GM19438 (cell line): ENCODE results near the gene PDK2.
"Not testable (repeated sequence)": the region's sequence is repeated elsewhere in the genome, so short reads cannot be mapped to it uniquely, and the experiment has no call there.

ENCODE experiments used
- ATAC-seq: cut with Tn5 transposase; IDR thresholded peaks from one replicate; pipeline ENCODE4 v1.9.1; 2021; ENCODE audit warnings: low read depth; ENCODE audit not compliant: unreplicated experiment

PDK2 gene

DNA sequence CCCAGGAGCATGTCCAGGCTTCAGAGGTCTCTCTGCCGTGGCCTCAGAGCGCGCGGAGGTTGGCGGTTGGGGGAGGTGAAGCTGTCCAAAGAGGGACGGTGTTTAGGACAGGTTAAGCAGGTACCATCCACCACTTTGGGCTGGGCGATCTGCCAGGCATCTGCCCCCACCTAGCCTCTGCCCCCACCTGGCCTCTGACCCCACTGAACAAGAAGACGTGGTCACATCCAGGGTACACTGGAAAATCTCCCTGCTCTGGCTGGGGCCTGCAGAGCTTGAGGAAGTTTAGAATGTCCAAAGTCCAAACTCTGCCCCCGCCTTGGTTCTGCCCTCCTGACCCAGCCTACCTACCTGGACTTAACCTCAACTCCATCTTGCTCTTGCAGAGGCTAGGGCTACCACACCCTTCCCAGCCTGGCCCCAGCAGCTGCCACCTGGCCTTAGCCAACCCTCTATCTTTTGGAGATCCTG is 37.6 kb upstream of the PDK2 start:
- ATAC-seq = no peak

- no peak for ATAC-seq
Measured at GRCh38 chr17:50058296-50058953, 36.7 kb upstream of the PDK2 start.

DNA sequence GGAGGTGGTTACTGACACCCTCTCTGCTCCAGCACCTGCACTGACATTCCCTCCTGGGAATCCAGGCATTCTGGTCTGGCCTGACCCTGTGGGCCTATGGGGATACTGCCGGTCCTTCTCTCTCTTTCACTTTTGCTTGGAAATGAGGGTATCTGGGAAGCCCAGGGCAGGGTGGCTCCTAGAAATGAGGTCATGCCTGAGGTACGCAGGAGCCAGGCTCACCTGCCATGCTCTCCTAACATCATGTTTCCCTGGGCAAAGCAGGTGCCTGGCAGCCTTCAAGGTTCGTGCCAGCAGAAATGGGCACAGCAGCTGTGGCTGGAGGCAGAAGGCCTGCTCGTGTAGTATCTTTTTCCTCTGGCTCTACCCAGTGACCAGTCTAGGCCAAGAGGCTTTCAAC is 35.9 kb upstream of the PDK2 start:
- no peak for ATAC-seq

- ATAC-seq = no peak
Measured at GRCh38 chr17:50059759-50060273, 35.3 kb upstream of the PDK2 start.

GRCh38 chr17:50060951-50061712 is 34.0 kb upstream of the PDK2 start:
- no peak for ATAC-seq

- ATAC-seq = not testable (repeated sequence)
Measured at GRCh38 chr17:50061713-50062045, 33.5 kb upstream of the PDK2 start.

GRCh38 chr17:50062293-50063243 is 32.6 kb upstream of the PDK2 start:
- ATAC-seq = no peak

- no peak for ATAC-seq
Measured at GRCh38 chr17:50063561-50064252, 31.4 kb upstream of the PDK2 start.

DNA sequence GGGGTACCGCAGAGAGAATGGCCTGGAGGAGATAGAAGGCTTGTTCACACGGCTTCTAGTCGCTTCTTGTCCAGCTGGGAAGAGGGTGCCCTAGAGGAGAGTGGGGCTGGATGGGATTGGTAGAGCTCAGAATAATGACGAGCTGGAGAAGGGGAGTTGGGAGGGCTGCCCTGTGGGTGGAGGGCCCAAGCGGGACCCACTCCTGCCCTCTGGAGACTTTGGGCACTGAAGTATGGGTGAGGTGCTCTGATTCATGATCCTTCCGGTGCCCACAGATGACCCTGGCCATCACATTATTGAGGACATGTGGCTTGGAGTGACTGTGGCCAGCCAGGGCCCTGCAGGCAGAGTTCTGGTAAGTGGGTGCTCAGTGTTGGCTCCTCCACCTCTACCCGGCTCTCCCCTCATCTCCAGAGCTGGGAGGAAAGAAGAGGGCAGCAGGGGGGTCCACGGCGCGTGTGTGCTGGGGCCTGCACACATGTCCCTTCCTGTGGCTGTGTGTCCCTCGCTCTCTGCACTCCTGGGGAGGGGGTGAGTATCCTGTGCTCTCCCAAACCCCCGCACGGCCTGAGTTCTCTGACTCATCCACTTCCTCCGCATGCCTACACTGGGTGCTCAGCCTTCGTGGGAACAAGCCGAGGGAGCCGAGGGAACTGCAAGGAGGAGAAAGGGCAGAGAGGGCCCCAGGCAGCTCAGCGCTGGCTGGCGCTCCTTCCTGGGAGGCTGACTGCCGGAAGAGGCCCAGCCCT is 30.7 kb upstream of the PDK2 start:
- no peak for ATAC-seq

- ATAC-seq = no peak
Measured at GRCh38 chr17:50065056-50065455, 30.1 kb upstream of the PDK2 start.

DNA sequence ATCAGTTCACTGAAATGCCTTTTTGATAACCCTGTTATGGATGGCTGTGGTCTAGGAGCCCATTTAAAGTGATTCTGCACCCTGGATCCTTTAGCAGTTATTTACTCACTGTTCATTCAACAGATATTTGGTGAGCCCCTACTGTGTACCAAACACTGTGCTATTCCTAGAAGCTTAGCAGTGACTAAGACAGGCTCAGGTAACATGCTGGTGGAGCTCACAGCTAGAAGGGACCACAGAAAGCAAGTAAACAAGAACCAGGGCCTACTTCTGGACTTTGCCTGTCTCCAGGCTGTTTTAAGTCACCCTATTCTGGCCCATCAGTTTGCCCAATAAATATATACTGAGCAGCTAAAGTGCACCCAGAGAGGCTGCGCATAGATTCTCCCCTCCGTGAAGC is 28.2 kb upstream of the PDK2 start:
- no peak for ATAC-seq

DNA sequence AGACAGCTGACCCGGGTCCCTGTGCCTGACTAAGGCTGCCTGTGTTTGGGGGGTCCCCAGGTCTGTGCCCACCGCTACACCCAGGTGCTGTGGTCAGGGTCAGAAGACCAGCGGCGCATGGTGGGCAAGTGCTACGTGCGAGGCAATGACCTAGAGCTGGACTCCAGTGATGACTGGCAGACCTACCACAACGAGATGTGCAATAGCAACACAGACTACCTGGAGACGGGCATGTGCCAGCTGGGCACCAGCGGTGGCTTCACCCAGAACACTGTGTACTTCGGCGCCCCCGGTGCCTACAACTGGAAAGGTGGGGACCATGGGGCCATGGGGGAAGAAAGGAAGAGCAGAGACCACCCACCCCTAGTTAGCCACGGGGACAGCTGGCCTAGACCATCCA is 27.2 kb upstream of the PDK2 start:
- ATAC-seq = no peak

DNA sequence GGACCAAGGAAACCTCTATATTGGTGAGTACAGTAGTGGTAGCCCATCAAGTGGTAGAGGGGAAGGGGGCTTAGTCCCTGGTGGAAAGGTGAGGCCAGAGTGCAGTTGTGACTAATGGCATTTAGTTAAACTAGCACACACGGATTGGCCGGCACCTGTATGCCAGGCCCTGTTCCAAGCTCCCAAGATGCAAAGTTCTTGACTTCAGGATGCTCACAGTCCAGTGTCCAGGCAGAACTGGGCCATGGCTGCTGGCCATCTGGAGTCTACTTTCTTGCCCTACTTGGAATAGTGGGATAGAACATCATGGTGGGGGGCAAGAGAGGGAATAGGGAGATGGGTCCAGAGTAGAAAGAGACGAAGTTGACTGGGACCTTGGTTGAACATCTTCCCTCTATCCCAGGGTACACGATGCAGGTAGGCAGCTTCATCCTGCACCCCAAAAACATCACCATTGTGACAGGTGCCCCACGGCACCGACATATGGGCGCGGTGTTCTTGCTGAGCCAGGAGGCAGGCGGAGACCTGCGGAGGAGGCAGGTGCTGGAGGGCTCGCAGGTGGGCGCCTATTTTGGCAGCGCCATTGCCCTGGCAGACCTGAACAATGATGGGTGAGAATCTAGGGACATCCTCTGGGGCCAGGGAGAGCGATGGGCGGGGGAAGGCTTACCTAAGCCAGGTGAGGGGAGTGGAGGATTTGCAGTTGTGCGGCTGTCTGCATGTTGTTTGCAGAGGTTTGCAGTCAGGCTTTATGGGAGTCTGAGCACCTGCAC is 24.1 kb upstream of the PDK2 start:
- no peak for ATAC-seq

DNA sequence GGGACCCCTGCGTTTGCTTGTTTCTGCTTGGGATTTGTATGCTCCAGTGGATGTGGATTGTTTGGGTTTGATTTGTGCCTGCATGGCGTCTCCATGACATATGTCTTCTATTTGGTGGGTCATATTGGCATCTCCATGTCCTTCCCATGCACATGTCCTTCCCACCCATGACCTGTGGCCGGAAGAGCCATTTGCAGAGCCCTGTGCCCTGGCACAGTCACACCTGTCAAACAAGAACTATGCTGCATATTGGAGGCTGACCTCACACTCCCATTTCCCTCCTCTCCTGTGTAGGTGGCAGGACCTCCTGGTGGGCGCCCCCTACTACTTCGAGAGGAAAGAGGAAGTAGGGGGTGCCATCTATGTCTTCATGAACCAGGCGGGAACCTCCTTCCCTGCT is 23.5 kb upstream of the PDK2 start:
- no peak for ATAC-seq

DNA sequence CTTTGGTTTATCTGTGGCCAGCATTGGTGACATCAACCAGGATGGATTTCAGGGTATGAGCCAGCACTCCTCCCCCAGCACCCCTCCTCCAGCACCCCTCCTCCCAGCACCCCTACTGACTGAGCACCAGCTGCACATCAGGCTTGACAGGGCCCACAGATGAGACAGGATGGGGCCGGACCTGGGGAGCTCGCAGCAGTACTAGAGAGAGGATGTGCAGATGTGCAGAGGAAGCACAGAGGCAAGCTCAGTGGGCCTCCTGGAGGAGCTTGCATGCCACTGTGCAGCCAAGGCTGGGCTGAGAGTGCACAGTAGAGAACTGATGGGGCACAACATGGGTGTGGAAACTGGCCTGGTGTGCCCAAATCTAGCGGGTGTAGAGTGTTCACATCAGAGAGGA is 23.0 kb upstream of the PDK2 start:
- ATAC-seq = no peak

- no peak for ATAC-seq
Measured at GRCh38 chr17:50072925-50073324, 22.2 kb upstream of the PDK2 start.

- ATAC-seq = no peak
Measured at GRCh38 chr17:50074227-50074626, 20.9 kb upstream of the PDK2 start.

GRCh38 chr17:50075446-50076032 is 19.6 kb upstream of the PDK2 start:
- ATAC-seq = no peak

DNA sequence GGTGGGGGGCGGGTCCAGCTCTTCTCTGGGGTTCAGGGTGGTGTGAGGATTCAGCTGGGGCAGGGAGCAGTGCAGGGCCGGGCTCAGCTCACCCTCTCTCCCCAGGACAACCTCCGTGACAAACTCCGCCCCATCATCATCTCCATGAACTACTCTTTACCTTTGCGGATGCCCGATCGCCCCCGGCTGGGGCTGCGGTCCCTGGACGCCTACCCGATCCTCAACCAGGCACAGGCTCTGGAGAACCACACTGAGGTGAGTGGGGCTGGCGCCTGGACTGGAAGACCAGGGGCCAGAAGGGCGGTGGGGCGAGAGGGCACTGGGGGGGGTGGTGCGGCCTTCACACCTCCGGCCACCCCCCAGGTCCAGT is 18.9 kb upstream of the PDK2 start:
- ATAC-seq = no peak
